HG02642 (cell line): ENCODE results near the gene ERBB2.
A peak's percentile ranks its signal among the peaks of the same experiment; 100 is the strongest.
"Not testable (repeated sequence)": the region's sequence is repeated elsewhere in the genome, so short reads cannot be mapped to it uniquely, and the experiment has no call there.

Experiments used
- ATAC-seq: cut with Tn5 transposase; IDR thresholded peaks from one replicate; pipeline ENCODE4 v1.9.1; 2021; ENCODE audit warnings: mild to moderate bottlenecking; ENCODE audit not compliant: unreplicated experiment, poor library complexity

The ERBB2 gene

DNA sequence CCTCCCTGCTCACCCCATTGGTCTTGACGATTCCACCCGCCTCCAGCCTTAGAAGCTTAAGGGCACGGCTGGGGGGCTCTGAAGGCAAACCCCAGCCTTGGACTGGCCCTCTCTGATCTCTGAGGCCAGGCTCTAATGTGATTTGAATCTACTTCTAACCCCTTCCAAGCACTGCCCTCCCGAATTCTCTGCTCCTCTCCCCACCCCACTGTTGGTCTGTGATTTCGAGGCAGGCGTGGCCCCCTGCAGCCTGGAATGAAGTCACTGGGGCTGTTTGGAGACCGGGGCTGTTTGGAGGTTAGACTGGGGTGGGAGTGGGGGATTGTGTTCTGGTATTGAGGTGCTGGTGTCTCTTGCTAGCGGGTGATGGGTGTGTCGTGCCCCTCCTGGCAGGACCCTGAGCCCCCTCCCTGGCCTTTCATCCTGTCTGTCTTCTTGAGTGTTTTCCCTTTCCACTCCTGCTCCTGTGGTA, 40.1 kb downstream of the ERBB2 start:
- no peak for ATAC-seq

- ATAC-seq = no peak
These were observed 40.7 kb downstream of the ERBB2 start for GRCh38 chr17:39740357-39741111.

DNA sequence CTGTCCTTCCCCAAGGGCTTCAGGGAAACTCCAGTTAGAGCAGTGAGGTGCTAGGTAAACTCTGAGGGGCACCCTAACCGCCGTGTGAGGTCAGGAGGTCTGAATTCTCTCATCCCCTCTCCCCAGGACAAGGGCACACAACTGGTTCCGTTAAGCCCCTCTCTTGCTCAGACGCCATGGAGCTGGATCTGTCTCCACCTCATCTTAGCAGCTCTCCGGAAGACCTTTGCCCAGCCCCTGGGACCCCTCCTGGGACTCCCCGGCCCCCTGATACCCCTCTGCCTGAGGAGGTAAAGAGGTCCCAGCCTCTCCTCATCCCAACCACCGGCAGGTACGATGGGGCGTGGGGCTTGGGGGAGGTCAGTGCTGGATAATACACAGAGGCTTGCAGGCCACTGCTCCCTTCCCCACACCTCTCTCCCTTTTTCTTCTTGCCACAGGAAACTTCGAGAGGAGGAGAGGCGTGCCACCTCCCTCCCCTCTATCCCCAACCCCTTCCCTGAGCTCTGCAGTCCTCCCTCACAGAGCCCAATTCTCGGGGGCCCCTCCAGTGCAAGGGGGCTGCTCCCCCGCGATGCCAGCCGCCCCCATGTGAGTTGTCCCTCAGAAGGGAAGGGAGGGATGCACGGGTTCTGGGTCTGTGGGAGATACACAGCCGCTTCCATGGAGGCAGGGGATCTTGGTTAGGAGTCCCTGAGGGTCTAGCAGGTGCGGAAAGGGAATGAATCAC, 42.4 kb downstream of the ERBB2 start:
- no peak for ATAC-seq

GRCh38 chr17:39742856-39743436, 43.1 kb downstream of the ERBB2 start:
- no peak for ATAC-seq

- no peak for ATAC-seq
These were observed 44.4 kb downstream of the ERBB2 start for GRCh38 chr17:39744075-39744835.

- ATAC-seq = no peak
These were observed 45.0 kb downstream of the ERBB2 start for GRCh38 chr17:39744836-39745215.

DNA sequence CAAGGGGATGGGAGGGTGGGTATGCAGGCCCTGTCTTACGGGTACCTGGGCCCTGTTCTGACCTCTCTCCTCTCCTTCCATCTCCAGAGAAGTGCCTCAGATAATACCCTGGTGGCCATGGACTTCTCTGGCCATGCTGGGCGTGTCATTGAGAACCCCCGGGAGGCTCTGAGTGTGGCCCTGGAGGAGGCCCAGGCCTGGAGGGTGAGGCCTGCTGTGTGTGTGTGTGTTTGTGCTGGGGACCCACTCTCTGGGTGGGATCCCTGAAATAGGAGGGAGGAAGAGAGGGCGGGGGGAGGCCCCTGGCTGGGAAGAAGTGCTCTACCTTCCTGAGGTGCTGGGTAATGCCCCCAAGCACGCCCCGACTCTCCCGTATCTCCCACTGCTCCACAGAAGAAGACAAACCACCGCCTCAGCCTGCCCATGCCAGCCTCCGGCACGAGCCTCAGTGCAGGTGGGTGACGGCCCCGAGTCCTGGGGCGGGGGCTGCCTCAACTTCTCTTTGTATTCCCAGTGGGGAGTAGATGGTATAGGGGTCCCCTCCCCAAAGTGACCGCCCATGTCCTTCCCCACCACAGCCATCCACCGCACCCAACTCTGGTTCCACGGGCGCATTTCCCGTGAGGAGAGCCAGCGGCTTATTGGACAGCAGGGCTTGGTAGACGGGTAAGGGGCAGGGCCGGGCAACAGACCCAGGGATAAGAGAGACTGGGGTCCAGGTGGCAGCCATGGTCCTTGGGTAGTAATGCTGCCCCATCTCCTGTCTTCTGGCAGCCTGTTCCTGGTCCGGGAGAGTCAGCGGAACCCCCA, 45.7 kb downstream of the ERBB2 start:
- ATAC-seq = no peak

DNA sequence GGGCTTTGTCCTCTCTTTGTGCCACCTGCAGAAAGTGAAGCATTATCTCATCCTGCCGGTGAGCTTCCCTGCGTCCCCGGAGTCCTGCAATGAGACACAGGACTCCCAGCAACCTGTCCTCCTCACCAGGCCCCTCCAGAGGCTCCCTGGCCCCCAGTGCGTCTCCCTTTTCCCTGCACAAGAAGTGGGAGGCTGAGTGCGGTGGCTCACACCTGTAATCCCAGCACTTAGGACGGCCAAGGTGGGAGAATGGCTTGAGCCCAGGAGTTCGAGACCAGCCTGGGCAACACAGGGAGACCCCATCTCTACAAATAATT, 46.2 kb downstream of the ERBB2 start:
- ATAC-seq = no peak

DNA sequence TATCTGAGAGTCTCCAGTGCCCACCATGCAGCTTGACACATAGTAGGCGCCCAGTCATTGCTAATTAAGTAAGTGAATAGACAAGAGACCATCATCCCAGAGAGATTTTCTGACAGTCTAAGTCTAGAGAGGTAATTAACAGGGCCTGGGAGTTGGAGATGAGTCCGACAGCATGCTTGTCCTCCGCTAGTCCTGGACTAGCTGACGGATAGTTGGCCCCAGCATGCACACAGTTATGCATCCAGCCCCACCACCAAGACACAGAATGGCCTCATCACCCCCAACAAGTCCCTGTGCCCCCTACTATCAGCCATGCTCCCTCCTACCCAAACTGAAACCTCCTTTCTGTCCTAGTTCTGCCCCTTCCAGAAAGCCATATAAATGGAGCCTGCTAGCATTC, 47.9 kb downstream of the ERBB2 start:
- no peak for ATAC-seq

DNA sequence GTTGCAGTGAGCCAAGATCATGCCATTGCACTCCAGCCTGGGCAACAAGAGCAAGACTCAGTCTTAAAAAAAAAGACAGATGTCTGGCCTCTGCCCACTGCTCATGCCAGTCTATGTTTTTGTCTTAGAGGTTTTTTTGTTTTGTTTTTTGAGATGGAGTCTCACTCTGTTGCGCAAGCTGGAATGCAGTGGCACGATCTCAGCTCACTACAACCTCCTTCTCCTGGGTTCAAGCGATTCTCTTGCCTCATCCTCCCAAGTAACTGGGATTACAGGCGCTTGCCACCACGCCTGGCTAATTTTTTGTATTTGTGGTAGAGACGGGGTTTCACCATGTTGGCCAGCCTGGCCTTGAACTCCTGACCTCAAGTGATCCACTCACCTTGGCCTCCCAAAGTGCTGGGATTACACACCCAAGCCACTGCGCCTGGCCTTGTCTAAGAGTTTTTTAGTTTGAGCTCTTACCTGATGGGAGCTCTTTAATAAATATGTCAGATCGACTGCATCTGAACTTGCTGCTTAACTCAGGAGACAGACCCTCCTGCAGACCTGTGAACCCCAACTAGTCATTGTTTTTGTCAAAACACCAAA, 48.7 kb downstream of the ERBB2 start:
- ATAC-seq = not testable (repeated sequence)

- ATAC-seq = no peak
These were observed 50.5 kb downstream of the ERBB2 start for GRCh38 chr17:39750131-39751015.

DNA sequence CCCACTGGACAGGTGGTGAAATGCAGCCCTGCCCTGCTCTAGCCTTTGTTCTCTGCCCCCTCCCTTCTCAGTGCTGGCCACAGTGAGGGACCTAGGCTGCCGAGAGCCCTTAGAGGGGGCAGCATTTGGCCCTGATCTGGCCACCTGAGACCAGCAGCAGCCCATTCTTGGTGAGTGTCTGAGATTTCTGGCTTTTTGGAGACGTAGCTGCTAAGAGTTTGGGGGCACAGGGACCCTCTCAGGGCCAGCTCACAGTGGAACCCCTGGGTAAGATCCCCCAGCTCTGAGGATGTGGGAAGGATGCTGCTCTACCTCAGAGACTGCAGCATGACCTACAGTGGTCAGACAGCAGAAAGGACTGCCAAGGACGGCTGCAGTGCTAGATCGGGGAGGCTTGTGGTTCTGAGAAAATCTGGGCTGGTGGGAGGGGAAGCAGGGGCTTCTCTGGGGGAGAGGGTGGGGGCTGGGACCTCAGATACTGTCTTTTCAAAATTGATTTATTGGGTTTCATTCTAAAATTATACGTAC, 51.2 kb downstream of the ERBB2 start:
- no peak for ATAC-seq

- no peak for ATAC-seq
These were observed 51.8 kb downstream of the ERBB2 start for GRCh38 chr17:39751637-39752036.

GRCh38 chr17:39752241-39752881, 52.5 kb downstream of the ERBB2 start:
- no peak for ATAC-seq

DNA sequence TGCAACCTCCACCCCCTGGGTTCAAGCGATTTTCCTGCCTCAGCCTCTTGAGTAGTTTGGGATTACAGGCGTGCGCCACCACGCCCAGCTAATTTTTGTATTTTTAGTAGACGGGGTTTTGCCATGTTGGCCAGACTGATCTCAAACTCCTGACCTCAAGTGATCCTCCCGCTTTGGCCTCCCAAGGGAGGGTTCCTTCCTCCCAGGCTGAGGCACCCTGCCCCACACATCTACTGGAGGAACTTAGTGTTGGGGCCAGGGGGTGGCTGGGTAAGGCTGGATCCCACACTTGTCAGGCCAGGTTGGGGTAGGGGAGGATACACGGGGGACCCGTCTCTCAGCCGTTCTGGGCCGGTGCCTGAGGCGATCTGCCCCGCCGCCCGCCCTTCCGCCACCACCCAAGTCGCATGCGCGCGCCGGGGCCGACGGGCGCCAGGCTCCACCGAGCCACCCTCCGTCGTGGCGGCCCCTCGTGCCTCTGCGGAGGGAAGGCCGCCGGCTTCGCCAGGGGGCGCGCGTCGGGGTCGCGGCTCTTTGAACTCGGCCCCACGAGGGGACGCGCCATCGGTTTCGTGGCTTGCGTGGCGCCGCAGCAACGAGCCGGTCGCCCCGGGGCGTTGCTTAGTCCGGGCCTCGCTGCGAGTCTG, 53.8 kb downstream of the ERBB2 start:
- ATAC-seq = peak; percentile 27

DNA sequence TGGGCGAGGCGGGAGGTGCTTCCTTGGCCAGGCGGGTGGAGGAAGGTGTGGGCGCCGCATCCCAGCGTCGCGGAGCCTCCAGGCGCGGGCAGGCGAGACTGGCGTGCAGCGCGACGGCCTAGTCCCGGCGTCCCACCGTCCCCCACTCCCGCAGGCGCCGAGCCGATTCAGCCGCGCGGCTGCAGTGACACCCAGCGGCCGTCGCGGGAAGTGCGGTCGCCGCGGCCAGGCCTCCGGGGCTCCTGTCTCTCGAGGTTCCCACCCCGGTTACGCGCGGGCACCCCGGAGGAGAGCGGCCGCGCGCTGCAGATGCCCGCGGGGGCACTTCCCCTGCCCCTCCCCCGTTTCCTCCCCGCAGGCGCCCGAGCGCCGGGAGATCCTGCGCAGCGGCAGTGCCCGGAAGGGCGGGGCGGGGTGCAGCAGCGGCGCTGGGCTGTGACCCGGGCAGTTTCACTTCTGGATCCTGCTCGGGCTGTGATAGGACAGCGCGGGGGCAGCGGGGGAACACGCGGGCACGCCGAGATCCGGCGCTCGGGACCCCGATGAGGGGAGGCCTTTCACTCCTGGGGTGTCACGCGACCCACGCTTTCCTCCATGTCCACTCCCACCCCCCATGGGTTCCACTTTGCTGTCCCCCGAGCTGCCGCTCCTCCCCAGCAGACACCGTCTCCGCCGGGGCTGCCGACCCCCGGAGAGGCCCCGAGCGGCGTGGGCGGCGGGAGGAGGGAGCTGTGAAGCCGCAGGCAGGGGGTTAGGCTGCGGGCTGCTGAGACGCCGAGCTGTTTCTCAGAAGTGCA, 54.5 kb downstream of the ERBB2 start:
- ATAC-seq = peak; percentile 63
